GM19238 (cell line): ENCODE results near the gene SRPK3.

ENCODE experiments used
- DNase-seq: peaks from one replicate; pipeline ENCODE4 v3.0.0; 2011; ENCODE audit warnings: low spot score; ENCODE audit not compliant: insufficient read length

SRPK3 gene

DNA sequence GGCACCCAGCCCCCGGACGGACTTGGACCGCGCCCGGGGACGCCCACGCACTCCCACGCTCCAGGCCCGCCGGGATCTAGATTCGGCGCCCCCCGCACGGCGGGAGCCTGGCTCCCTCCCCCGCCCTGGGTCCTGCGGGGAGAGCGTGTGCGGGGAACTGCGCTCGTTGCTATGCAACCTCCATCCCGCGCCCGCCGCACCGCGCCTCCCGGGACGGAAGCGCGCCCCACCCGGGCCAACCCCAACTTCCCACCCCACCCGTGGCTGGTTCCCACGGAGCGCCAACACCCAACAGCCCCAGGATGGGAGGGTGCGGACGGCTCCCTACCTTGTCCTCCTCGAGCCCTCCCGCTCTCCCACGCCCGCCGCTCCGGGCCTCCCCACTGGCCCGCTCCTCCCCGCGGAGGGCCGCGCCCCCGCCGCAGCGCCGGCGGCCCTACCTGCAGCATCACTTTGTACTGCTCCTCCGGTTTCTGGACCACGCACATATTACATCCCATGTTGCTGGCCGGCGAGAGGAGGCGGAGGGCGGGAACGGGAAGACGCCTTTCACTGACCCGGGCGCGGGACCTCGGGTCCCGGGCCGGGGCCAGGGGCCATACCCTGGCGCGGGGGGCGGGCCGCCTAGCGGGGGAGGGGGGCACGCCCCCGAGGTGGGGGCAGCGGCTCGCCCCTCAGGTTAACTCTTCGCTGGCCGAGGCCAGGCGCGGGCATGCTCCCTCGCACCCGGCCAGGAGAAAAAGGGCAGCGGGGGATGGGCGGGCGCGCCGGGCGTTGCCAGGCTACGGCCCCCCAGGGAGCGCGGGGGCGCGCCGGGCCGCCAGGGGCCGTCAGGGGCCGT, 49.2 kb downstream of the SRPK3 start, which contains the start of gene PDZD4:
TSS of gene PDZD4 (minus strand) at position 746 of the 841 bp plus-strand sequence. CDS start at position 500, 246 bp downstream.
- no peak for DNase-seq

DNA sequence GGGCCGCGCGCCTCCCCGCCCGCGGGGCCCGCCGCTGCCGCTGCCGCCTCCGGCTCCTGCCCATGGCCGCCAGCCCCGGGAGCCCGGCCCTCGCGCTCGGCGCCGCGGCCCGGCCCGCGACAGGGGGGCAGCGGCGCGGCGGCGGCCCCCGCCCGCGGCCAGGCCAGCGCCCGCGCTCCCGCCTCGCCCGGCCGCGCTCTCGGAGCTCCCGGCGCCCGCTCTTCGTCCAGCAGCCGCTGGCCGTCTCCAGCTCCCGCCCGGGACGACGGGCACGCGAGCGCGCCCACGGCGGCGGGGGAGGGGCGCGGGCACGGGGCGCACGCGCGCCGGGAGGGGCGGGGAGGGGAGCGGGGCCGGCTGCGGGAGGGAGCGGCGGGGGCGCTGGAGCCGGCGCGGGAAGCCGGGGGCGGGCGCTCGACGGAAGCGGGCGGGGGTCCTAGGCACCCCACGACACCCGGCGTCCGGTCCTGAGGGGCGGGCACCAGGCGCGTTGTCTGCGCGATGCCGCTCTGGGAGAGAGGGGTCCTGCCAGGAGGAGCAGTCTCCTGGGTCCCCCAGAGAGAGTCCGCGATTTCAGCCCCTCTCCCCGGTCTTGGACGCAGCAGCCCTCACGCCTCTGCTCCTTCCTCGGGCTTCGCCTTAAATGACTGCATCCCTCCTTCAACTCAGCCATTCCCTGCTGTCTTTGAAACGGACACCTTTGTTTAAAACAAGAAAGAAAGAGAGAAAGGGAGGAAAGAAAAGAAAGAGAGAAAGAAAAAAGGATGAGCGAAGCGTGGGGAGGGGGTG, 50.0 kb downstream of the SRPK3 start:
- no peak for DNase-seq

DNA sequence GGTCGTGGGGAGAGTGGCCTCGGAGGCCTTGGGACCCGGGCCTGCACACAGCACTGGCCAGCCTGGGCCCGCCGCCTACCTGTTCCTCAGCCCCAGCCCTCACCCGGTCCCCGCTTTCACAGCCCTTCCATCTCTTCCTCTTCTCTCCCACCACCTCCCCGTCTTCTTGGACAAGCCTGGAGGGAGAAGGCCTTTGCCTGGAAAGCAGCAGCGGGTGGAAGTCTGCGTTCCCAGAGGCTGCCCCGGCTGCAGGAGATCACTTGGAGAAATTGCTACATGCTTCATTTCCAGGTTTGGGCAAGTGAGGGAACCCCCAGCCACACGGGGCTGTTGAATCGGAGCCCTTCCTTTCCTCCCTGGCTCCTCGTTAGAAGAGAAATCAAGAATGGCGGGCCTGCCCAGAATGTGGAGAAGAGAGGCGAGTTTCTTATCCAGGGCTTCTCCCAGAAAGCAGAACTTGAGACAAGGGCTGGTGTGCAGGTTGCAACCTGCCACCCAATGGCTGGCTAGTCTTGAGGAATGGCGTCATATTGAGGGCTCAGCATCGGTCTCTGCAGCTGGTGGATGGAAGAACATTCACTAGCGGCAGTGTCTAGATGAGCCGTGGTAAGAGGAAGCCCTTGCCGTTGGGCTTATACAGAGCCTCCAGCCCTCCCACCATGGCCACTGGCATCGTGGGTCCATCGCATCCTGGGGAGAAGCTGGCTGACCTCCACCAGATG, 50.7 kb downstream of the SRPK3 start:
- no peak for DNase-seq

DNA sequence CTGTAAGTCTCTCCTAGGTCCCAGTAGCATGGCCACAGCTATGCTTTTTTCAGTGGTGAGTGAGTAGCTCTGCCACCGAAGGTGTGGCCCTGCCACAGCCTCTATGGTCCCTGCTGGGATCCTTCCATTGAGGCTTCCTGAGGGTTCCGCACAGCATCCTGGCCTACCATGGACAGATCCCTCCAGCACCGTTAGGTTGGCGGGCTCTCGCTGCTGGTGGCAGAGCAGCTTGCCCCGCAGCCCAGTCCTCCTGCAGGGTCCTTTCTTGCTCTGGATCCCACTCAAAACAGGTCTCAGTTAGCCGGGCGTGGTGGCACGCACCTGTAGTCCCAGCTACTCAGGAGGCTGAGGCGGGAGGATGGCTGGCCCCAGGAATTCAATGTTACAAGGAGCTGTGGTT, 51.9 kb downstream of the SRPK3 start:
- no peak for DNase-seq
